Measurements from ENCODE around the gene CYTH2. TPM values are rescaled to one million over a fixed set of nuclear protein-coding genes. Genes with fewer than 3 reads are reported as not detected.
A peak's percentile ranks its signal among the peaks of the same experiment; 100 is the strongest.

CYTH2 gene
- total RNA-seq, 2 experiments from 2014 or later = 44.0 to 53.2 TPM

GRCh38 chr19:48511800-48512503, 42.8 kb downstream of the CYTH2 start, which contains the start of gene LMTK3:
Gene LMTK3, minus strand, starts transcription at chr19:48511835. Its CDS starts 259 bp downstream, at chr19:48511576.
- H3K4me3 ChIP-seq (ENCODE audit: low read depth, low read length, poor library complexity, severe bottlenecking) = peak within 1 kb of the TSS; percentile 79
- no peaks in the 10 kb centered on the region for H4K20me1 ChIP-seq (ENCODE audit: insufficient read depth, low read length)
- peak within 1 kb of the TSS; percentile 82 for H3K4me2 ChIP-seq (ENCODE audit: low read length)
- peaks cover 33% of the 10 kb centered on the region for H3K4me1 ChIP-seq (ENCODE audit: insufficient read depth, low read length, poor library complexity, severe bottlenecking)
- H3K27ac ChIP-seq (ENCODE audit: low read depth, low read length, poor library complexity, severe bottlenecking) = peak within 1 kb of the TSS; percentile 4
- peak; percentile 89 for DNase-seq (ENCODE audit: low spot score)
- peak within 1 kb of the TSS; percentile 96; the same call in 1 of the 2 replicates for H2AFZ ChIP-seq (ENCODE audit: low read length)
- ChIA-PET POLR2A (no interaction called here), CTCF (ENCODE audit: unreplicated experiment) (no interaction called here)
- no peaks in the 10 kb centered on the region for H3K9me2 ChIP-seq (ENCODE audit: insufficient read depth, low read length)
- TF ChIP-seq EZH2phosphoT487 (IDR thresholded peaks at IDR 0.05; ENCODE audit: borderline replicate concordance, low read depth, low read length) (no peak), CTCF (conservative IDR thresholded peaks at IDR 0.05; ENCODE audit: low read length) (no peak)
- intact Hi-C loops (cut with micrococcal nuclease; ENCODE audit: unreplicated experiment) = no loop called here
- H3K9me3 ChIP-seq (ENCODE audit: low read length) = no peaks in the 10 kb centered on the region
- no peaks in the 10 kb centered on the region for H3K79me2 ChIP-seq (ENCODE audit: insufficient read depth, low read depth, low read length)
- BruUV-seq (replicated peaks) = no TSS peak
- no peaks in the 10 kb centered on the region for H3K36me3 ChIP-seq (ENCODE audit: insufficient read depth, low read length)

- Histone ChIP-seq H2AFZ (ENCODE audit: low read length) (peak overlapping the region; percentile 96; the same call in 1 of the 2 replicates), H3K4me3 (ENCODE audit: low read depth, low read length, poor library complexity, severe bottlenecking) (peak overlapping the region; percentile 79), H3K4me1 (ENCODE audit: insufficient read depth, low read length, poor library complexity, severe bottlenecking) (peaks cover 33% of the 10 kb centered on the region), H4K20me1 (ENCODE audit: insufficient read depth, low read length) (no peaks in the 10 kb centered on the region), H3K36me3 (ENCODE audit: insufficient read depth, low read length) (no peaks in the 10 kb centered on the region), H3K9me3 (ENCODE audit: low read length) (no peaks in the 10 kb centered on the region), H3K9me2 (ENCODE audit: insufficient read depth, low read length) (no peaks in the 10 kb centered on the region), H3K79me2 (ENCODE audit: insufficient read depth, low read depth, low read length) (no peaks in the 10 kb centered on the region), H3K4me2 (ENCODE audit: low read length) (peak overlapping the region; percentile 82), H3K27ac (ENCODE audit: low read depth, low read length, poor library complexity, severe bottlenecking) (peak overlapping the region; percentile 68)
- ChIA-PET POLR2A (no interaction called here), CTCF (ENCODE audit: unreplicated experiment) (no interaction called here)
- TF ChIP-seq EZH2phosphoT487 (IDR thresholded peaks at IDR 0.05; ENCODE audit: borderline replicate concordance, low read depth, low read length) (no peak), CTCF (conservative IDR thresholded peaks at IDR 0.05; ENCODE audit: low read length) (no peak)
- no peak for DNase-seq (ENCODE audit: low spot score)
- BruUV-seq (replicated peaks) = no TSS peak
- intact Hi-C loops (cut with micrococcal nuclease; ENCODE audit: unreplicated experiment) = no loop called here
Observed at GRCh38 chr19:48512504-48513288, 43.5 kb downstream of the CYTH2 start.
